NCI-H1105 (cell line): Measurements from ENCODE around the gene KCTD17.

Experiments
- DNase-seq: peaks from one replicate; lab custom pipeline; 2025; lab: John Stamatoyannopoulos, UW

The KCTD17 gene

DNA sequence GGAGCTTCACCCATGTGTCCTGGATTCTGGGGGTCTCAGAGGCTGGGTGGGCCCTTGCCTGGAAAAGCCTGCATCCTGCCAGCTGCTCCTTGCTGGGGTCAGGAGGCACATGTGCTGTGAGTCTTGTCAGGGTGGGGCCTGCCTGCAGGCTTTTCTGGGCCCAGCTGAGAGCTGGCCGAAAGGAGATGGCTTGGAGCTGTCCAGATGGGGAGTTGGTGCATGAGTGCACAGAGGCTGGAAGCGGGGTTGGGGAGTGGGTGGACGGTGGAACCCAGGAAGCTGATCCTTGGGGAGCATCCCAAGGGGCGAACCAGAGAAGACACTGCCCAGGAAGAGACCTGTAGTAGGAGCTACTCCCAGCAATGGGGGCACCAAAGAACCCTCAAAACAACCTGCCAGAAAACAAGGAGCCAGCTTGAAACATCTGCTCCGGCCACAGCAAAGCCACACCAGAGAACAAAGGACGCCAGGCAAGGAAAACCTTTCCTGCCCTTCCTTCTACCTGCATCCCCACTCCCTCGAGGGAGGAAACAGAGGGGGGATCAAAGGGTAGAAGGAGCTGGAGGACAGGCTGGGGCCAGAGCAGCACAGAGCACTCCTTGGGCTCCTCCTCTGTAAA lies 8.2 kb upstream of the KCTD17 start:
- DNase-seq, result no peak

DNA sequence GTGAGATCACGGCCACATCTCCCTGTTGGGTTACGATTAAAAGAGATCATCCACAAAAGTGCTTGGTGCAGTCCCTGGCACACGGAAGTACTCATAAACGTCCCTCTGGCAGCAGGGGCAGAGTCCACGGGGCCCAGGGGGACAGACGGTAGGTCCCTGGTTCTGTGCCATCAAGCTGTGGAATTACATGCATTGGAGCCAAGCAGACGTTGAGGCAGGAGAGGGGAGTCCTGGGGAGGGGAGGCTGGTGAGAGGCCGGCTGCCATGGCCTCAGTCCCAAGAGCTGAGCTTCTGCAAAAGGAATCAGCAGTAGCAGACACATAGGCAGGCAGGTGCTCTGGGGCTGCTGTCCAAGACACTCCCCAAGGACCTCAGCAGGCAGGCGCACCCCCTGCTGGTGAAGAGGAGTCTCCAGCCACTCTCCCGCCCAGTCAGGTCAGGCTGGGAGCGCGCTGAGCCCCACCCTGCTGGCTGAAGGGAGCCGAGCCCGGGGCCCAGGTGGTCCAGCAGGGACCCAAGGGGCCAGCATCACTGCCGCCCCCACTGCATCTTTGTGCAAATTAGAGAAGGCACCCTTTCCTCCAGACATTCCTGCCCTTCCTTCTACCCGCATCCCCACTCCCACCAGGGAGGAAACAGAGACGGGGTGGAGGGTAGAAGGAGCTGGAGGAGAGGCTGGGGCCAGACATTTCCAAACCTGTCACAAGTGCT lies 7.6 kb upstream of the KCTD17 start:
- DNase-seq, result peak; percentile 32

DNA sequence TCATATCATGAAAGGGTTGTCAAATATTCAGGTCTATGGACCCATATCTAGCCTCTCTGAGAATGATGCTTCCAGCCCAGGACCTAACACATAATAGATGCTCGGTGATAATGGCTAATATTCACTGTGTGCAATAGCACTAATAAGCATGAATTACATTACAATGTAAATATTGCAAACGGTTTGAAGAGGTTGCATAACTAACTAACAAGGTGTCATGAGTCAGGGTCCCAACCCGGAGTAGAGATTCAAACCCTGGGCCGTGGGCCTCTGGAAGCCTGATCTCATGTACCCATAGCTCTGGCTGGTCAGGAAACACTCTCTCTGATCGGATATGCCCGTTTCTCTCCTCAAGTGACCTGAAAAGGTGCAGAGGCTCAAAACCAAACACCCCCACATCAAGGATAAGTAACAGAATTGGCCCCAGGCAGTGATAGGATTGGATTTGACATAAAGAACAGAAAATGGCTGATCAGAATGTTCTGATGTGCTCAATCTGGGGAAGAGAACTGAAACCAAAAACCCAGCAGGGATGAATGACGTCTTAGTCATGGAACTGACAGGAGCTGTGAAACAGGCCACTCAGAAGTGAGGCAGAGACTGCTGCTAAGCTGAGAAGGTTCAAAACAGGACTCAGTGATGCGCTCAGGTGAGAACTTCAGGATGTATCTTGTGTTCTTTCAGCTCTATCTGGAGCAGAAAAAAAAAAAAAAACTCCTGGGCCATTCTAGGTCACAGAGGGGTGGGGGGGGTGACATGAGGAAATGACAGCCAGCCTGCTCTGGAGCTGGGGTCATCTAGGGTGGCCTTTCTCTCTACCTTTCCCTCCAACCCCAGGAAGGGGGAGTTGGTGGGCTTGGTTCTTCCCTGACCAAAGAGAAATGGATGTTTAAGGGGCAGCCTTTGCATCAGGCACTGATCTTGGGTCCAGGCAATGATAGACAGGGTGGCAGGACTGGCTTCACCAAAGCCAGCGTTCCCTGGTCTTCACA lies 6.6 kb upstream of the KCTD17 start:
- DNase-seq, result no peak

- DNase-seq, result no peak
Measured at GRCh38 chr22:37045958-37046357, 5.6 kb upstream of the KCTD17 start.

- DNase-seq, result no peak
Measured at GRCh38 chr22:37046589-37046988, 5.0 kb upstream of the KCTD17 start.

- no peak for DNase-seq
Measured at GRCh38 chr22:37047006-37047405, 4.5 kb upstream of the KCTD17 start.

DNA sequence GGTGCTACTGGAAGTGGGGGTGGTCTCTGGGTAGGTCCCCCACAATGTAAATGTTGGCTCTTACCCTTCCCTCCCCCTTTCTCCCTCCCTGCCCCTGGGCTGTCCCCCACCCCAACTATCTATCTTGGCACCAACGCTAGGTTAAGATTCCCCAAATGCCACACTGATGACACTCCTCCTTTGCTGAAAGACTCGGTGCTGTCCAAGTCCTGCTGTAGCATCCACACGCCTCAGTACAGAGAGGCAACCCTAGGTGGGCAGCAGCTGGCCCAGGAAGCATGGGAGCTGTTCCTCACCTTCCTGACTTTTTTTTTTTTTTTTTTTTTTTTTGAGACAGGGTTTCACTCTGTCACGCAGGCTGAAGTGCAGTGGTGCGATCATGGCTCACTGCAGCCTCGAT lies 3.4 kb upstream of the KCTD17 start:
- DNase-seq, result no peak

DNA sequence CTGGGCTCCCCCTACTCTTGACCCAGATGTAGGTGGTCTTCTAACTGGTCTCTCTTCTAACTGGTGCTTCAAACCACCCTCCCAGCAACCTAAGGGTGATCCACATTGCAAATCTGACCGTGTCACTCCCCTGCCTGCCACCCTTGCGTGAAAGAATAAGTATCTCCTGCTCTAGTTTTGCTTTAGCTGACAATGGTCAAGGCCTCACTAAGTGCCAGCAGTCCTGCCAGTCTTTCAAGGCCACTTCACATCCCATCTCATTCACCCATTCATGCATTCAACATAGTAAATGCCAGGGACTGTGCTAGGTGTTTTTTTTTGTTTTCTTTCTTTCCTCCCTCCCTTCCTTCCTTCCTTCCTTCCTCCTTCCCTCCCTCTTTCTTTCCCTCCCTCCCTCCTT lies 2.3 kb upstream of the KCTD17 start:
- DNase-seq, result no peak

GRCh38 chr22:37050913-37051312 lies 629 bp upstream of the KCTD17 start:
- no peak for DNase-seq

- no peak for DNase-seq
Measured at GRCh38 chr22:37052386-37053309, 1.1 kb downstream of the KCTD17 start.

DNA sequence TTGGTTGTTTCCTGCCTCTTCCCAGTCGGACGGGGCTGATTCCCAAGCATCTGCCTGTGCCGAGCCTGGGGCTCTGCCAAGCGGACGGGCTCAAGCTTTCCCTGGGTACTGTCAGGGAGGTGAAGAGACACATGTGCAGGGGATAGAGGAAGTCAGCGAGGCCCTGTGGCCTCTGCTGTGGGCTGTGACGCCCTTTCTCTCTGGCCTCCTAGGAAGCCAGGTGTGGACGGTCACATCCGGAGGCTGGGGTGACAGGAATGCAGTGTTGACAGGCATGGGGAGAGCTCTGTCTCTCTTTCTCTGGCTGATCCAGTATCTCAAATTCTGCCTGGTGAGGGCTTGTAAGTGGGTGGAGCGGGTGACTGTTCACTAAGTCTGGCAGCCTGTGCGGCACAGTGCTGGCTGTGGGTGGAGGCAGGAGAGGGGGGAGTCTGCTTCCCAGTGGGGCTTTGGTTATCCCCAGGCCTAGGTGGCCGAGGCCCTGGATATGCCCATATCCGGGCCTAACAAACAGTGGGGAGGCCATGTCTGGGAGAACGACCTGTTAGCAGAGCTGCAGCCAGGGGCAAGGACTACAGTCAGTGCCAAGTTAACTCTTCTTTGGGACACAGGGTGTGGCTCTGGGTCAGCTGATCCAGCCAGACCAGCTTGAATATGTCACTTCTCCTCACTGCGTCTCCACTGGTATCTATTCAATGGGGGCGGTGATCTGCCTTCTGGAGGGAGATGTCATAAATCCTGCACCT lies 1.9 kb downstream of the KCTD17 start:
- DNase-seq, result no peak

DNA sequence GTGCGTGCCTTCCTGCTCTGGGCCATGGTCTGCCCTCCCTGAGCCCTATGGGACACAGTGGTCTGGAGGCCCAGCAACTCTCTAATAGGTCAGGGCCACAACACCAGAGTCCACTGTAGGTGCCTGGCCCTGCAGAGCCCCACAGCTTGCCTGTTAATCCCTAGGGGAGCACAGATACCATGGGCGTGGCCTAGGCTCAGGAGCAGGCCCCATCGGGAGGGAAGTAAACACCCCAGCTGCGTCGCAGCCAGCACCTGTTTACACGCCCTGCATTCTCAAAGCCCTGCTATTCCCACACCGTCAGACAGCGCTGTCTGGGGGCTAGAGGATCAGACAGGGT lies 2.5 kb downstream of the KCTD17 start:
- DNase-seq, result no peak

DNA sequence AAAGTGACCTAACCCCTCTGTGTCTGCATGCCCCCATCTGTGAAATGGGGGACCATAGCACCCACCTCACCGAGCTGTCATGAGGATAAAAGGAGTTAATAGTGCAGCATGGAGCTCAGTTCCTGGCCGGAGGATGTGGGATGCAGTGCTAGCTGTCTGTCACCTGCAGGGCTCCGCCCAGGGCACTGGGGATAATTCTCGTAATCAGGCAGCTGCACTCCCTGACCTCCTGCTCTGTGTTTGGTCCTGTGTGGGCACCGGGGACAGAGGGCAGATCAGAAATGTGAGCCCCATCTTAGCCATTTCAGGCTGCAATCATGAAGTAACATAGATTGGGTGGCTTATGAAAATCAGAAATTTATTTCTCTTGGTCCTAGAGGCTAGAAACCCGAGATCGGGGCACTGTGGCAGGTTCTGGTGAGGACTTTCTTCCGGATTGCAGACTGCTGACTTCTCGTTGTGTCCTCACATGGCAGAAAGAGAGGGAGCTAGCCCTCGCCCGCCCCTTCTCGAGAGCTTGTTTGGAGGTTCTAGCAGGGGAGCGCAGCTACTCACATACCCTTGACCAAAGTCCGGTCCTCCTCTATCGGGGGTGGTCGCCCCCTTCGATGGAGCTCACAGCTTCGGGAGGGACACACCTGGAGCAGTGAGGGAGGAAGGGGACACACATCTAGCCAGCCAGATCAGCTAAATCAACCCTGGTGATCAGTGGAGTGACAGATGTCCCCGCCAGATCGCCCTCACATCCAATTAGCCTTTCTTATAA lies 3.2 kb downstream of the KCTD17 start:
- DNase-seq, result no peak

GRCh38 chr22:37056246-37056645 lies 4.7 kb downstream of the KCTD17 start:
- no peak for DNase-seq

- DNase-seq, result no peak
Measured at GRCh38 chr22:37057226-37057625, 5.7 kb downstream of the KCTD17 start.

GRCh38 chr22:37057796-37058510 lies 6.4 kb downstream of the KCTD17 start:
- no peak for DNase-seq

GRCh38 chr22:37058917-37059701 lies 7.6 kb downstream of the KCTD17 start:
- DNase-seq, result no peak

- no peak for DNase-seq
Measured at GRCh38 chr22:37059876-37060449, 8.4 kb downstream of the KCTD17 start.
